HCT116 (cell line): Measurements from ENCODE around the gene PLPPR3. TPM values are rescaled to one million over a fixed set of nuclear protein-coding genes. Genes with fewer than 3 reads are reported as not detected.

Experiments
- ATAC-seq: fragments of 200-7000 bp; cut with Tn5 transposase; 2 replicates; pipeline ENCODE4 v1.9.1; 2020; ENCODE audit warnings: mild to moderate bottlenecking, moderate library complexity
- BruUV-seq: library from RNA; stranded (reverse); fragments of 400-500 nt; replicated peaks from 2 replicates; lab custom pipeline; 2021; lab: Mats Ljungman, UMichigan
- CTCF ChIA-PET: fragments of 300-600 bp; sonication (Branson Sonifier 250); formaldehyde crosslinking; loops from one replicate; lab custom pipeline; 2021; ENCODE audit warnings: antibody characterized with exemption; lab: Charles Lee
- POLR2A ChIA-PET: fragments of 300-600, 350-600 bp; sonication (Branson Sonifier 250); formaldehyde crosslinking; loops from one replicate; lab custom pipeline; 2021; ENCODE audit warnings: antibody characterized with exemption; lab: Charles Lee
- RAD21 ChIA-PET, 2 experiments: fragments of 300-600 bp; sonication (Branson Sonifier 250); formaldehyde crosslinking; loops; one replicate each; lab custom pipeline; 2023; ENCODE audit warnings: low total read pairs in 2 of 2; ENCODE audit not compliant: uncharacterized antibody in 2 of 2, unreplicated experiment in 2 of 2, low non-redundant PET in 1 of 2; lab: Charles Lee
- DNase-seq: peaks from one replicate; pipeline ENCODE4 v3.0.0-alpha.2; 2010; ENCODE audit warnings: low read depth, low spot score
- H2AFZ ChIP-seq: fragments of 200-600 bp; shearing (Covaris generic), sonication (generic); 2 replicates; pipeline ENCODE4 v1.6.1; 2017; ENCODE audit warnings: low read depth, mixed run types, mixed read lengths, antibody characterized with exemption, low read length; ENCODE audit not compliant: poor library complexity, severe bottlenecking
- H3K27ac ChIP-seq: 2 replicates; pipeline ENCODE4 v1.5.1; 2012; ENCODE audit warnings: low read depth, low read length
- H3K27me3 ChIP-seq: fragments of 200-600 bp; sonication (generic); 2 replicates; pipeline ENCODE4 v1.6.1; 2016; ENCODE audit warnings: mixed run types, low read length, mixed read lengths; ENCODE audit not compliant: insufficient read depth
- H3K36me3 ChIP-seq, 2 experiments: fragments of 200-500 bp in 1 of 2; fragments of 200-600 bp in 1 of 2; sonication (Bioruptor generic) in 1 of 2; sonication (generic) in 1 of 2; 2 replicates each; pipeline versions ENCODE4 v1.5.1 to v1.6.1; 2014 to 2016; ENCODE audit warnings: low read length in 2 of 2, inconsistent platforms in 1 of 2, mixed read lengths in 1 of 2, mixed run types in 1 of 2; ENCODE audit not compliant: insufficient read depth in 2 of 2, control insufficient read depth in 1 of 2
- H3K4me1 ChIP-seq, 2 experiments: fragments of 200-600 bp in 1 of 2; sonication (generic) in 1 of 2; 2 replicates each; pipeline versions ENCODE4 v1.5.1 to v1.6.1; 2012 to 2017; ENCODE audit warnings: low read length in 2 of 2, inconsistent platforms in 1 of 2, mild to moderate bottlenecking in 1 of 2, mixed read lengths in 1 of 2, mixed run types in 1 of 2, moderate library complexity in 1 of 2; ENCODE audit not compliant: insufficient read depth in 2 of 2, control insufficient read depth in 1 of 2
- H3K4me2 ChIP-seq: fragments of 200-600 bp; sonication (generic); 2 replicates; pipeline ENCODE4 v1.6.1; 2017; ENCODE audit warnings: mixed run types, low read length, mixed read lengths
- H3K4me3 ChIP-seq, 2 experiments: fragments of 200-600 bp in 1 of 2; sonication (generic) in 1 of 2; replicated peaks in 1 of 2; 2 replicates each; pipeline ENCODE4 v1.5.1; 2011 to 2016; ENCODE audit warnings: low read length in 2 of 2, control low read depth in 1 of 2, low read depth in 1 of 2, mild to moderate bottlenecking in 1 of 2, mixed read lengths in 1 of 2, mixed run types in 1 of 2
- H3K79me2 ChIP-seq: fragments of 200-600 bp; sonication (generic); 2 replicates; pipeline ENCODE4 v1.6.1; 2017; ENCODE audit warnings: mild to moderate bottlenecking, mixed run types, low read length, moderate library complexity, mixed read lengths; ENCODE audit not compliant: insufficient read depth
- H3K9ac ChIP-seq: fragments of 200-600 bp; sonication (generic); 2 replicates; pipeline ENCODE4 v1.6.1; 2016; ENCODE audit warnings: low read length, mixed read lengths
- H3K9me2 ChIP-seq: fragments of 200-600 bp; sonication (generic), shearing (Covaris generic); 2 replicates; pipeline ENCODE4 v1.6.1; 2017; ENCODE audit warnings: mixed run types, mild to moderate bottlenecking, moderate library complexity; ENCODE audit not compliant: insufficient read depth
- H3K9me3 ChIP-seq, 2 experiments: fragments of 200-500 bp in 1 of 2; fragments of 200-600 bp in 1 of 2; sonication (Bioruptor generic) in 1 of 2; sonication (generic) in 1 of 2; 2 replicates each; pipeline ENCODE4 v1.6.1; 2014 to 2017; ENCODE audit warnings: low read length in 2 of 2, mixed read lengths in 2 of 2, inconsistent platforms in 1 of 2, low read depth in 1 of 2, mild to moderate bottlenecking in 1 of 2, mixed run types in 1 of 2, moderate library complexity in 1 of 2; ENCODE audit not compliant: control insufficient read depth in 1 of 2, insufficient read depth in 1 of 2
- H4K20me1 ChIP-seq: fragments of 200-600 bp; sonication (generic), shearing (Covaris generic); 2 replicates; pipeline ENCODE4 v1.6.1; 2017; ENCODE audit warnings: mixed run types, mild to moderate bottlenecking, moderate library complexity; ENCODE audit not compliant: insufficient read depth
- ATF3 ChIP-seq: IDR thresholded peaks from 2 replicates; pipeline ENCODE4 v1.6.1; 2012
- CBX3 ChIP-seq: IDR thresholded peaks from 2 replicates; pipeline ENCODE4 v1.6.1; 2012; ENCODE audit warnings: low read depth
- CEBPB ChIP-seq: IDR thresholded peaks from 2 replicates; pipeline ENCODE4 v1.6.1; 2012; ENCODE audit warnings: low read depth
- EGR1 ChIP-seq: IDR thresholded peaks from 2 replicates; pipeline ENCODE4 v1.6.1; 2012; ENCODE audit warnings: low read depth
- ELF1 ChIP-seq: IDR thresholded peaks from 2 replicates; pipeline ENCODE4 v1.6.1; 2012; ENCODE audit warnings: low read depth, borderline replicate concordance
- EZH2 ChIP-seq: fragments of 200-600 bp; sonication (generic); IDR thresholded peaks from 2 replicates; pipeline ENCODE4 v1.6.1; 2017; ENCODE audit warnings: antibody characterized with exemption, mixed run types
- POLR2A ChIP-seq: IDR thresholded peaks from 2 replicates; pipeline ENCODE4 v1.7.0; 2011; ENCODE audit warnings: borderline replicate concordance; ENCODE audit not compliant: insufficient read depth, insufficient read length; ENCODE audit errors: extremely low read depth
- POLR2AphosphoS5 ChIP-seq: IDR thresholded peaks from 2 replicates; pipeline ENCODE4 v1.6.1; 2011; ENCODE audit warnings: mild to moderate bottlenecking, low read depth, low read length, moderate library complexity
- RAD21 ChIP-seq: IDR thresholded peaks from 2 replicates; pipeline ENCODE4 v1.6.1; 2012; ENCODE audit warnings: low read depth, mild to moderate bottlenecking
- REST ChIP-seq: IDR thresholded peaks from 2 replicates; pipeline ENCODE4 v1.6.1; 2012; ENCODE audit warnings: low read depth
- SIN3A ChIP-seq: IDR thresholded peaks from 2 replicates; pipeline ENCODE4 v1.6.1; 2012; ENCODE audit warnings: low read depth
- SP1 ChIP-seq: IDR thresholded peaks from 2 replicates; pipeline ENCODE4 v1.6.1; 2012; ENCODE audit warnings: low read depth
- SRF ChIP-seq: IDR thresholded peaks from 2 replicates; pipeline ENCODE4 v1.6.1; 2012; ENCODE audit warnings: low read depth
- YY1 ChIP-seq: IDR thresholded peaks from 2 replicates; pipeline ENCODE4 v1.6.1; 2011; ENCODE audit warnings: low read length, low read depth, moderate library complexity, mild to moderate bottlenecking; ENCODE audit not compliant: insufficient replicate concordance; ENCODE audit errors: extremely low read depth
- ZFX ChIP-seq: fragments of 450-650 bp; IDR thresholded peaks from 2 replicates; pipeline ENCODE4 v1.6.1; 2017
- ZNF274 ChIP-seq: fragments of 200-500 bp; sonication (Bioruptor generic); IDR thresholded peaks from 2 replicates; pipeline ENCODE4 v1.6.1; 2014; ENCODE audit warnings: mild to moderate bottlenecking, low read depth, low read length, inconsistent platforms
- intact Hi-C: fragments of 100-400 bp; cut with micrococcal nuclease; formaldehyde crosslinking; loops from 2 replicates; pipeline ENCODE4 v1.10.0; 2022
- total RNA-seq: library from RNA; stranded (reverse); gene quantifications from one replicate; pipeline ENCODE4 v1.2.1, GENCODE V29; 2021; ENCODE audit not compliant: unreplicated experiment

The PLPPR3 gene
- total RNA-seq, 1 experiment from 2014 or later, result 0.27 TPM

- CTCF ChIA-PET, result no interaction called here
- H3K27ac ChIP-seq, result peak overlapping the region; percentile 53
- H3K4me1 ChIP-seq, result peaks cover 17 to 34% of the 10 kb centered on the region in 2 experiments
- no peaks in the 10 kb centered on the region for H3K27me3 ChIP-seq
- ATAC-seq (no peak), DNase-seq (no peak)
- intact Hi-C loops, result no loop called here
- RAD21 ChIA-PET, result no interaction called here
- no peak overlapping the region for H2AFZ ChIP-seq
- H3K36me3 ChIP-seq, result peaks cover 43 to 78% of the 10 kb centered on the region in 2 experiments; a peak in 3 of 4 replicates
- no TSS peak for BruUV-seq
- H3K4me2 ChIP-seq, result no peak overlapping the region
- no peaks in the 10 kb centered on the region for H3K9me3 ChIP-seq
- H3K9me2 ChIP-seq, result no peaks in the 10 kb centered on the region
- no peak for TF ChIP-seq EZH2
- 0 out of 2 replicates have a peak, but pooled peaks have one; percentile 13 for TF ChIP-seq POLR2AphosphoS5
- peak overlapping the region; percentile 92; the same call in 1 of the 2 replicates for H3K9ac ChIP-seq
- POLR2A ChIA-PET, result no interaction called here
- peaks cover 85% of the 10 kb centered on the region for H3K79me2 ChIP-seq
- H3K4me3 ChIP-seq, result no peak overlapping the region
- peaks cover 59% of the 10 kb centered on the region; the same call in 1 of the 2 replicates for H4K20me1 ChIP-seq
Measured at GRCh38 chr19:801030-801860, 20.5 kb downstream of the PLPPR3 start.

- H3K27ac ChIP-seq, result peak overlapping the region; percentile 53
- intact Hi-C loops, result no loop called here
- ChIA-PET RAD21 (no interaction called here), POLR2A (no interaction called here), CTCF (no interaction called here)
- ATAC-seq (no peak), DNase-seq (no peak)
- peaks cover 39 to 72% of the 10 kb centered on the region in 2 experiments; a peak in 3 of 4 replicates for H3K36me3 ChIP-seq
- no peaks in the 10 kb centered on the region for H3K9me3 ChIP-seq
- no peaks in the 10 kb centered on the region for H3K27me3 ChIP-seq
- H3K79me2 ChIP-seq, result peaks cover 77% of the 10 kb centered on the region
- H3K4me1 ChIP-seq, result peaks cover 17 to 36% of the 10 kb centered on the region in 2 experiments
- H3K9ac ChIP-seq, result peak overlapping the region; percentile 92
- no peak overlapping the region for H2AFZ ChIP-seq
- H4K20me1 ChIP-seq, result peaks cover 59% of the 10 kb centered on the region; the same call in 1 of the 2 replicates
- no TSS peak for BruUV-seq
- peak overlapping the region; percentile 94 for H3K4me2 ChIP-seq
- no peaks in the 10 kb centered on the region for H3K9me2 ChIP-seq
- H3K4me3 ChIP-seq, result no peak overlapping the region
- TF ChIP-seq YY1 (no peak), ZFX (no peak), ZNF274 (no peak), REST (no peak), CBX3 (no peak), ATF3 (no peak), SRF (no peak), POLR2AphosphoS5 (no peak), POLR2A (no peak), CEBPB (no peak), RAD21 (no peak), SIN3A (no peak), SP1 (no peak), EGR1 (no peak), EZH2 (no peak), ELF1 (no peak)
Measured at GRCh38 chr19:800360-801029, 21.3 kb downstream of the PLPPR3 start.
